Mammary epithelial cell (primary cell): Measurements from ENCODE around the gene STK32B.

Experiments used
- CTCF ChIP-seq, 2 donors: IDR thresholded peaks in 1 of 2; conservative IDR thresholded peaks in 1 of 2; 2 replicates each; pipeline ENCODE4 v1.5.1; 2011 to 2012; ENCODE audit warnings: inconsistent platforms in 2 of 2, low read length in 2 of 2, mild to moderate bottlenecking in 2 of 2, control low read depth in 1 of 2, low read depth in 1 of 2; ENCODE audit not compliant: insufficient read depth in 1 of 2; ENCODE audit errors: extremely low read depth in 1 of 2
- EZH2 ChIP-seq: IDR thresholded peaks from 2 replicates; pipeline ENCODE4 v1.6.1; 2012; ENCODE audit warnings: low read length, inconsistent platforms, borderline replicate concordance

- TF ChIP-seq EZH2 = no peak
- TF ChIP-seq CTCF (conservative IDR thresholded peaks at IDR 0.05 in 1 of 2, IDR thresholded peaks at IDR 0.05 in 1 of 2; ENCODE audit: extremely low read depth in 1 of 2, insufficient read depth in 1 of 2, low read depth in 1 of 2, low read length in 2 of 2) = no peak
Measured at GRCh38 chr4:5465529-5465928, 414.2 kb downstream of the STK32B start.
